SK-N-MC (cell line): ENCODE results near the gene CPA4.

ENCODE experiments used
- EZH2 ChIP-seq: fragments of 200-600 bp; sonication (generic); IDR thresholded peaks from one replicate; pipeline ENCODE4 v1.6.1; 2017; ENCODE audit warnings: antibody characterized with exemption
- POLR2AphosphoS5 ChIP-seq: IDR thresholded peaks from 2 replicates; pipeline ENCODE4 v1.6.1; 2012; ENCODE audit warnings: mild to moderate bottlenecking, low read depth, low read length, borderline replicate concordance

GRCh38 chr7:130274296-130274695 lies 18.7 kb upstream of the CPA4 start:
- TF ChIP-seq EZH2, result no peak
- no peak for TF ChIP-seq POLR2AphosphoS5
